Measurements from ENCODE around the gene RNASE1.

GRCh38 chr14:20774258-20774824 lies 28.3 kb downstream of the RNASE1 start:
- TF ChIP-seq CTCF (IDR thresholded peaks at IDR 0.05) (no peak), POLR2A (IDR thresholded peaks at IDR 0.05) (no peak), POLR2AphosphoS5 (IDR thresholded peaks at IDR 0.05) (no peak)

All from gastroesophageal sphincter (tissue), 3 donors.